Measurements from ENCODE around the gene ZNF653.
"Not testable (repeated sequence)": the region's sequence is repeated elsewhere in the genome, so short reads cannot be mapped to it uniquely, and the experiment has no call there.

Gene ZNF653

DNA sequence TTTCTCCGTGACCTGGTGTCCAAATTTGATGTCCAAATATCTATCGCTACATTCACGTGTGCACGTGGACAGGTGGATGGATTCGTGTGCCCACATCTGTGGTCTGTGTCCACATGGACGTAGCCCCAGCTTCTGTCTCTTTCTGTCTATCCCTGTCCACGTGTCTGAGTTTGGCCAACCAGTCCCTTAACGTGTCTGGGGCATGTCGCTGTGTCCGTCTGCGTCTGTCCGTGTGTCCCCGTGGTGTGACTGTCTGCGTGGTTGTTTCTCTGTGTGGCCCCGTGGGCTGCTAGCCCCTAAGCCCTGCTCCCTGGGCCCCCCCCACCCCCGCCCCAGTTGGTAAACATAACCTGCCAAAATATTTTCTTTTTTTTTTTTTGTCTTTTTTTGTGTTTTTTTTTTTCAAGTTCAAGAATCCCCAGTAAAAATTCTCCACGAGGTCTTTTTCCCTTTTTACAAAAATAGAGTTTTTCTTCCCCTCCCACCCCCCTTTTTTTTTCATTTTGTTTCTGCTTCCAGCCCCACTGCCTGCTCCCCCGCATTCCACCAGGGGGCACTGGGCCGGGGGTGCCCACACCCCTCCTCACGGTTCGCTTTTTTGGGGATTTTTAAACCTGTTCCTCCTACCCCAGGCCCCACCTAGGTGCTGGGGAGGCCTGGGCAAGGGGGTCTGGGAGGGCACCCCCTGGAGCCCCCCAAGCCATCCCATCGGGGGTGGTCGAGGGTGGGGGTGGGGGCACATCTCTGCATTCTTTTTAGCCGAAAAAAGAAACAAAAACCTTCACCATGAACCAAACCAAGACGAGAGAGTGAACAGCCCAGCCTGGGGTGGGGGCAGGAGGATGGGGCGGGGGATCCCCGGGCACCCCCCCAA is 51.9 kb downstream of the ZNF653 start:
- no peak for DNase-seq

DNA sequence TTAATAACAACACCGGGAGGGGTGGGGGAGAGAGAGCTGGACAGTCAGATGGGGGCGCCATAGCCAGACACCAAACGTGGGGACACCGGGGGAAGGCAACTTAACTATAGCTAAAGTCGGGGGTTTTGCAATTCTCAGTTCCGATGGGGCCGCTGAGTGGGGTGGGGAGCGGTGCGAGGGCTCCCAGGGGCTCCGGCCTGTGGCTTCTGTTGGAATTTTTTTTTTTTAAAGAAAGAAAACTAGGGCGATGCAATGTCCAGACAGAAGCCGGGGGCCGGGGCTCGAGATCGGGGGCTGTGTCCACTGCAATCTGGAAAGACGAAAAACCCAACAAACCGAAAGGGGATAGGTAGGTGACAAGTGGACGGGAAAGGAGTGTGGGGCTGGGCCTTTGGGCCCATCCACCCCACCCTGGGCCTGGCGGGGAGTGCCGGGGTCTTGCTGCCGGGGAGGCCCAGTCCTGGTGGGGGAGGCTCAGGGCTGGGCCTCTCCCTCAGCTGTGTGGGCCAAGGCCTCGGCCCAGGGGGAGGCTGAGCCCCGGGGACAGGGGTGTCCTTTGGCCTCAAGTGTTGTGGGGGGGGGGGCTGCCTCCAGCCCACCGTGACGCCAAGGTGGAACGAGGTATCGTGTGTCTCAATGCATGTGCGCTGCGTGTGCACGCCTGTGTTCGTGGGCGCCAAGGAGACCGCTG is 52.9 kb downstream of the ZNF653 start:
- no peak for DNase-seq

DNA sequence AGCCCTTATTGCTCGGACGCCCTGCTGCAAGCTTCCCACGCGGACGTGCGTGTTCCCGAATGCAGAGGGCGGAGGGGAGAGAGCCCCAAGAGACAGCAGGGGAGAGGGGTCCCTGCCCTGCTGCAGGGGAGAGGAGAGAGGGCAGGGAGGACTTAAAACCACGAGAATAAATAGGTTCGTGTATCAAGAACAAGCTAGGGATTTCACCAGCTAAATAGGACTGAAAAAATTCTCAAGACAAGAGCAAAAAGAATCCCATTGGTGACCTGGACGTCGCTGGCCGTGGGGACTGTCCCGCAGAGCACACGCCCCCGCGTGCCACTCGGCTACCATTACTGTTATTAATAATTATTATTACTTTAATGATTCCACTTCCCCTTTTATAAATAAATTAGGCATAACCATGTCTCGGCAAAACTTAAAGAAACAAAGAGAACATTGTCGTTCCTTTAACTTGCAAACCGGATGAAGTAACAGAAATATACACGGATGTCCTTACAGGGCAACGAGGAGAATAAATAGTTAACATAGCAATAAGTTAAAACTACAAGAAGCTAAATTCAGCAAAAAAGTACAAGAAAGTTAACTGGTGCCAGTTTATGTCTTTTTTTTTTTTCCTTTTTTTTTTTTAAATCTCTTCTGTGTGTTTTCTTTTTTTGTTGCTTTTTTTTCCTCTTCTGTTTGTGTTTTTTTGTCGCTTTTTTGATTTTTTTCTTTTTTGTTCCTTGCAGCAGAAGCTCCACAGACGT is 53.6 kb downstream of the ZNF653 start:
- DNase-seq = no peak

DNA sequence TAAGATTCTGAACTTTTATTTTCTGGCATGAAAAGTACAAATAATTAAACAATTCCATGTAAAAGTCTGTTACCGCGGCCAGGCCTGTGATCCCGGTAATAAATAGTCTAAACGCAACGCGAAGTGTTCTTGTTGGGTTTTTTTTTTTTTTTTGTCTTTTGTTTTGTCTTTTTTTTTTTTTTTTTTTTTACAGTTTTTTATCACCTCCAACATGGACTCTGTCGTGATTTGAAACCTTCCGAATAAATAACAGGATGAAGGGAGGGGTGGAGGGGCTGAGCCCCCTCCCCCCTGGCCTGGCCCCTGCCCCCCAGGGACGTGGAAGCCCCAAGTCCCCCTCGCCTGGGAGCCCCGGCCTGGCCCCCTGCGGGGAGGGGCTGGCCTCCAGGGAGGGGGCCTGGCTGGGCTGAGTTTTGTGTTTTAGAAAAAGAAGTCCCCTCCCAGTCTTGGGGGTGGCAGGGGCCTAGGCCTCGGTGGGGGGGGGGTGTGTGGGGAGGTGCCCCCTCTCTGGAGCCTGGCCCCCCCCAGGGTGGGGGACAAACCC is 54.2 kb downstream of the ZNF653 start:
- DNase-seq = no peak

DNA sequence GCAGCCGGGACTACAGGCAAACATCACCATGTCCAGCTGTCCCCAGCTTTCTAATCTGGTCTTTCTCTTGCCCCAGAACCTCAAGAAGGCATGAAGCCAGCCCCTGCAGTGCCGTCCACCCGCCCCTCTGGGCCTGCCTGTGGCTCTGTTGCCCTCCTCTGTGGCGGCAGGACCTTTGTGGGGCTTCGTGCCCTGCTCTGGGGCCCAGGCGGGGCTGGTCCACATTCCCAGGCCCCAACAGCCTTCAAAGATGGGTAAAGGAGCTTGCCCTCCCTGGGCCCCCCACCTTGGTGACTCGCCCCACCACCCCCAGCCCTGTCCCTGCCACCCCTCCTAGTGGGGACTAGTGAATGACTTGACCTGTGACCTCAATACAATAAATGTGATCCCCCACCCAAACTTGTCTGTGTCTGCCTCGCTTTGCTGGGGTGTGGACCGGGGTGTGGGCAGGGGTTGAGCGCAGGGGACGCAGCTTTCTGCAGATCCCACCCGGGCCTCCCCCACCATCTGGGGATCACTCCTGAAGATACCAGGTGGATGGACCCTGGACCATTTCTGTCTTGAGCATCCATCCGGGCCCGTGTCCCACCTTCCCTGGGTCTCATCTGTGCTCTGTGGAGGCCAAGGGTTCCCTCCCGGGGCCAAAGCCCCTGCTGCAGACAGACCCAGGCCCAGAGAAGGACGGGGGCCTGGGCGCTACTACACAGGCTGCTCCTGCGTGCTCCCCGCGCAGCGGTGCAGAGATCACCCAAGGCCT is 54.9 kb downstream of the ZNF653 start:
- DNase-seq = no peak

DNA sequence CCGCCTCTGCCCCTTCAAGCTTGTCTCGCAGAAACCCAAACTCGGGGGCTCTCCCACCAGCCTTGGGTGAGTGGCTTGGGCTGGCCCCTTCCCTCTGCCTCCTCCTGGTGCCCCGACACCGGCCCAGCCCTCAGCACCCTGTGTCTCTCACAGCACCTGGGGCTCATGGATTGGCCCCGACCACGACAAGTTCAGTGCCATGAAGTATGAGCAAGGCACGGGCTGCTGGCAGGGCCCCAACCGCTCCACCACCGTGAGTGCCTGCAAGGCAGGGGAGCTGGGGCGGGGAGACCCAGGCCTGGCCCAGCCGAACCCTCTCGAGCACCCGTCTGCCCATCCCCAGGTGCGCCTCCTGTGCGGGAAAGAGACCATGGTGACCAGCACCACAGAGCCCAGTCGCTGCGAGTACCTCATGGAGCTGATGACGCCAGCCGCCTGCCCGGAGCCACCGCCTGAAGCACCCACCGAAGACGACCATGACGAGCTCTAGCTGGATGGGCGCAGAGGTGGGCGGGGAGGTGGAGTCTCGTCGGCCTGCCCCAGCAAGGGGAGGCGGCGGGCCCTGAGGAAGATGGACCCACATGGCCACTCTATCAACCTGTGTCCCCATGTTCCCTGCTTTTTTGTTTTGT is 56.6 kb downstream of the ZNF653 start:
- DNase-seq = no peak

DNA sequence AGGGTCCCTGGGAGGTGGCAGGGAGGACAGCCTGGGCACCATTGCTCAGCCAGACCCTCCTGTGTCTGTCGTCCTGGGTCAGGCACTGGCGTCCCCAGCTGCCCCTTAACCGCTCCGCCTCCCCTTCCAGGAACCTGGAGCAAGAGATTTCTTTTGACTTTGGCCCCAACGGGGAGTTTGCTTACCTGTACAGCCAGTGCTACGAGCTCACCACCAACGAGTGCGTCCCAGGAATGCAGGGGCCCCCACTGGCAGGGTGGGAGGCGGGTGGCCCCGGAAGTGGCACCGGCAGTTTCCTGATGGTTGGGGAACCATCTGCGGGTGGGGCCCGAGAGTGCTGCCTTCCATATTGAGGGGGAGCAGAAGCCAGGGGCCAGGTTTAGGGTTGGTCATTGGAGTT is 57.2 kb downstream of the ZNF653 start:
- DNase-seq = no peak

DNA sequence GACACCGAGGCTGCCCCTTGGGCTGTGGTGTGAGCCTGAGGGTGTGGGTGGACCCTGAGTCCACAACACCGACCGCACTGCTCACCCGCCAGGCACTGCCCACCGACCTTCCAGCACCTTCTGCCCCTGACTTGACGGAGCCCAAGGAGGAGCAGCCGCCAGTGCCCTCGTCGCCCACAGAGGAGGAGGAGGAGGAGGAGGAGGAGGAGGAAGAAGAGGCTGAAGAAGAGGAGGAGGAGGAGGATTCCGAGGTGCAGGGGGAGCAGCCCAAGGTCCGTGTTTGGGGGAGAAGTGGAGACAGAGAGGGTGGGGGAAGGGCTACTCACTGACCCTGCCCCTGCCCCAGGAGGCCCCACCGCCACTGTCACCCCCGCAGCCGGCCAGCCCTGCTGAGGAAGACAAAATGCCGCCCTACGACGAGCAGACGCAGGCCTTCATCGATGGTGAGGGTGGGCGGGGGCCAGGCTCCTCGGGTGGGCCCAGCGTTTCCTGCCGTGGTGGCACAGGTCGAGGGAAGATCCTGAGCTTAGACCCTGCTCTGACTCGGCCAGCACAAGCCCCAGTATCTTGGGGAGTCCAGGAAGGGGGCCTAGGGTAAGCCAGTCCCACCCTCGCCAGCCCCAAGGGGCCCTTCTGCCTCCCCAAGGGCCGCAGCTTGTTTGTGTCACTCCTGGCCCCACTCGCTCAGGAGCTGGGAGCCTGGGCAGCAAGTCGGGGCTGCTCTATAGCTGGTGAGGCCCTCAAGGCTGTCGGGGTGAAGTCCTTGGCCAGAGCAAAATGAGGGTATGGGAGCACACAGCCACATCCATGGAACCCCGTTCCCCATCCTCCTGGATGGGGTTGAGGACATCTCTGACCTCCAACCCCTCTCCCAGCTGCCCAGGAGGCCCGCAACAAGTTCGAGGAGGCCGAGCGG is 58.0 kb downstream of the ZNF653 start:
- no peak for DNase-seq

DNA sequence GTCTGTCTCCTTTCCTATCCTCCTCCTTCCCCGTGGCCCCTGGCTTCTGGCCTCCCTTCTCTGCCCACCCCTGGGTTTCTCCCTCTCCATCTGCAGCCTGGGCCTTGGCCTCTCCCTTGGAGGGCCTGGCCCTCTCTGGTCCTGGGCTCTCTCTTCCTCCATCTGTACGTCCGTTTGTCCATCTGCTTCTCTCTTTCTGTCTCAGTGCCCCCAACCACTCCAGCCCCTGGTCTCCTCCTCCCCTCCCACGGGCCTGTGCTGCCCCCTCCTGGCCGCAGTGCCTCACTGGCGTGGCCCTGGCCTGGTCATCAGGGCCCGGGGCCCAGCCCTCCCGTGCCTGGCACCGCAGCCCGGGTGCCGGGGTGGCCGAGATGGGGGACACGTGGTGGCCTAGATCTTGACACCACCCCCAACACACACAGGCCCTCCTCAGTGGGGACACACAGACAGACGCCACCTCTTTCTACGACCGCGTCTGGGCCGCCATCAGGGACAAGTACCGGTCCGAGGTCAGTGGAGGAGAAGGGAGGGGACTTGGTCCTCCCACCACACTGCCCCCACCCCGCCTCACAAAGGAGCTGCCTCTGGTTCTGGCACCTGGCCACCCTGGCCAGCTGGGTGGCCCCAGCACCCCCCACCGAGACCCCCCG is 58.9 kb downstream of the ZNF653 start:
- no peak for DNase-seq

DNA sequence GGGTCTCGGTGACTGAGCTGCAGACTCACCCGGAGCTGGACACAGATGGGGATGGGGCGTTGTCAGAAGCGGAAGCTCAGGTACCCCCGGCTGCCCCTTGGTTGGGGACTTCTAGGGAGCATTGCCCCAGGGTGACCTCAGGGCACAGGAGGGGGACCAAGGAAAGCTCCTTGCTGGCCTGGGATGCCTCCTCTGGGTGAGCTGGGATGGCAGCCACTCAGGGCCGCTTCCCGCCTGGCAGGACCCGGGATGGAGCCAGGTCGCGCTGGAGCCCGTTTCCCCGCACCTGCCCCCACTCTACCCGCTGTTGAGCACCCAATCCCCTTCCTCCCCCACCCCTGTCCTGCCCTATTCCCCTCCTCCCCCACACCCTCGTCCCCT is 59.4 kb downstream of the ZNF653 start:
- no peak for DNase-seq

DNA sequence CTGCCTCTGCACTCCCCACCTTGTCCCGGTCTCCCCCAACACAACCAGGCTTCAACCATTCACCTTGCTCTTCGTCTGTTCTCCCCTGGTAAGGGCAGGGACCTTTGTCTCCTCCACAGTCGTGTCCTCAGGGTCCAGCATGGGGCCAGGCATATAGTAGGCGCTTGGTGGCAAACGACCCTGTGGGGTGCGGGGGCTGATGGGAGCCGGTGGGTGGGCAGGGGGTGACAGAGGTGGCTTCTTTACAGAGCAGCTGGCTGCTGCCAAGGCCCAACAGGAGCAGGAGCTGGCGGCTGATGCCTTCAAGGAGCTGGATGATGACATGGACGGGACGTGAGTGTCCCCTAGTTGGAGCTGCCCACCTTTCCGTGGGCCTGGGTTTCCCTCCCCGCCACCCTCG is 60.5 kb downstream of the ZNF653 start:
- DNase-seq = no peak

DNA sequence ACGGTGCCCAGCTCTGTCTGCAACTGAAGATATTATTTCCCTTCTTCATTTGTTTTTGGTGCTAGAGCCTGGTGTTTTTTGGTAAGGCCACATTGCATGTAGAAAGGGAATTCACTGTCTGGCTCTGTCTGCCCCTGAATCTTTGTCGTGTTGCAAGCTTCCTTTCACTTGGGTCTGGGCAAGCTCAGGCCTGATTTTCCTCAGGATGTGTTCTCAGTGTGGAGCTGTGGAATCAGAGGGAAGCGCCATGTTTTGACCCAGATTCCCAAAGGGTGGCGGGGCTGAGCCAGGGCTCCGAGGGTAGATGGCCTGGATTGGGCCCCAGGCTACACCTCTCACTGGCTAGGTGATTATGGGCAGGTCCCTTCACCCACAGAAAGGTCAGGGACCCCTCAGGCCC is 61.6 kb downstream of the ZNF653 start:
- no peak for DNase-seq

DNA sequence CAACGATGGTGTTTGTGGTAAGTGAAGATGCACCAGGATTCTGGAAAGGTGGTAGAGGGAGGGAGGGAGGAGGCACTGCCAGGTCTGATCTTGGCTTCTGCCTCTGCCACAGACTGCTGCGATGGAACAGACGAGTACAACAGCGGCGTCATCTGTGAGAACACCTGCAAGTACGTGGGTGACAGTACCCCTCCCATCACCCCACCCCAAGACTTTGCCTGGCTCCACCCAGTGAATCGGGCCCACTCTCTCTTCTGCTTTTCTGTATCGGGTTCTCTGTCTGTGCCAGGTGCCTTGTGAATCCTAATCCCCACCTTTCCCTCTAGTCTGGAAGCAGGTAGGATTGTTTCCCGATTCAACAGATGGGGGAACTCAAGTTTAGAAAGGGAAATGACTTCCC is 67.7 kb downstream of the ZNF653 start:
- no peak for DNase-seq

DNA sequence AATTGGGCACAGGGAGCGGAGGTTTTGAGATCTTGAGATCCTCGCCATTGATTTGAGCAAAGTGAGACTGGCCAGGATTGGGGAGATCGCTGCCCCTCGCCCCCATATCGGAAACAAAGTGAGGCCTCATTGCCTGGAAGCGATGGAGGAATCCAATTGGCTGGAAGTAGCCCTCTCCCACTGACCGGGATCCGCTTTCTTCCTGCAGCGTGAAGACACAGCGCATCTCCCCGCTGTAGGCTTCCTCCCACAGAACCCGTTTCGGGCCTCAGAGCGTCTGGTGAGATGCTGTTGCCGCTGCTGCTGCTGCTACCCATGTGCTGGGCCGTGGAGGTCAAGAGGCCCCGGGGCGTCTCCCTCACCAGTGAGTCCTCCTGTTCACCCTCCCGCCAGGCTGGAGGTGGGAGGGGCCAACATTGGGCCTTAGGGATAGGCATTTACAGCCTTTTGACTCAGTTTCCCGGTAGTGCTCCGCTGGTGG is 69.8 kb downstream of the ZNF653 start:
- DNase-seq = no peak

DNA sequence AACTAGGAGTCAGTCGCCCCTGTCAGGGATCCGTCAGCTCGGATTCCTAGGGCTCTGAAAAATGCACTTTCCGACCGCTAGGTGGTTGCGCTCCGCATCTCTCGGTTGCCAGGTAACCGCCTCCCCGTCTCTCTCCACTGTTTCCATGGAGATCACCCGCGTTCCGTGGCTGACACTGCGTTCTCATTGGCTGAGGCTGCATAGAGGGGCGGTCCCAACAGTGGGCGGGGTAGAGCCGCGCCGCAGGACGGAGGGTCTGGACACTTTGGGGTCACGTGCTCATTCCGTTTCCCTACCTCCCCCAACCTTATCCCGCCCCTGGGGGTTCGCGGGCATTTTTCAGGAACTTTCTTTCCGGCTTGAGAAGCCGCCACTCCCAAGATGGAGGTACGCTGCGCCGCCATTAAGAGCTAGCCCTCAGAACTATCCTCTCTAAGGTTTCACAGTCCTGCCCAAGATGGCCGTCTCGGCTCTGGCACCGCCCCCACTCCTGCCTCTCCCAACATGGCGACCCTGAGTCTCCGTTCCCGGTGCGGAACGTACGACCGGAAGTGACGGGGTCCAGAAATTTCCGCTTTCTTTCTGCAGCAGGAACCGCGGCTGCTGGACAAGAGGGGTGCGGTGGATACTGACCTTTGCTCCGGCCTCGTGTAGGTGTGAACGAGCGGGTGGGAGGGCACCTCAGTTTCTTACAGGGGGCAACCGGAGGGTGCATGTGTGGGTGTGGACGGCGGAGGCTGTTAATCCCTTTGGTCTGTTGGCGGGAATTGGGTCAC is 70.4 kb downstream of the ZNF653 start, which contains the start of the genes ODAD3 and PRKCSH:
TSS of gene ODAD3 (minus strand) at position 65 of the 776 bp plus-strand sequence. CDS start 105 bp downstream, outside the sequence.
TSS of gene PRKCSH (plus strand) at position 579 of the 776 bp plus-strand sequence. CDS start 483 bp downstream, outside the sequence.
- peak; percentile 100 for DNase-seq

DNA sequence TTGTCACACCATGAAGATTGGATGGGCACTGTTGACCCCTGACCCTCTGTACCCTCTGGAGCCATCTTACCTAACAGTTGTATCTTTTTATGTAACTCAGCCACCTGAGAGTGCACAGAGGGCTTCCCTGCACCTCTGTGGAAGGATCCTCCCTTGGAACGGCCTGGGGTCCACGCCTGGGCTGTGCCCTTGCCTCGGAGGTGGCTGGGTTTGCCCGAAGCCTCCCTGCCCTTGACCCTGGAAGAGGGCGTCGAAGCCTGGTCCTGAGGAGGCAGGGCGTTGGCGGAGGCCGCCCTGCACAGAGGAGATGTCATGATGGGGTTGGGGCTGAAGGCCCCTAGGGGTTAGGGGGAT is 71.0 kb downstream of the ZNF653 start:
- no peak for DNase-seq

DNA sequence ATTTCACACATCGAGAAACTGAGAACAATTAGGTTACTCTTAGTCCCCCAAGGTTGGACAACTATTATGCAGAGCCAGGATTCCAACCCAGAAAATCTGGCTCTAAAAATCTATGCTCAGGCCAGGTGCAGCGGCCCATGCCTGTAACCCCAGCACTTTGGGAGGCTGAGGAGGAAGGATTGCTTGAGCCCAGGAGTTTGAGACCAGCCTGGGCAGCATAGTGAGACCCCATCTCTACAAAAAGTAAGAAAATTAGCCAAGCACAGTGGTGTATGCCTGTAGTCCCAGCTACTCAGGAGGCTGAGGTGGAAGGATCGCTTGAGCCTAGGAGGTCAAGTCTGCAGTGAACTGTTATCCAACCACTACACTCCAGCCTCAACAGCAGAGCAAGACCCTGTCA is 72.1 kb downstream of the ZNF653 start:
- DNase-seq = not testable (repeated sequence)
